Glutamatergic neuron (in vitro differentiated cells): Measurements from ENCODE around the gene SOX4. TPM values are rescaled to one million over a fixed set of nuclear protein-coding genes. Genes with fewer than 3 reads are reported as not detected.

Experiments used
- DNase-seq: peaks from one replicate; pipeline ENCODE4 v3.0.0; 2022
- H3K27ac Mint-ChIP-seq: one replicate; pipeline ENCODE4 v1.8.0; 2020; ENCODE audit warnings: mild to moderate bottlenecking, mixed read lengths, inconsistent platforms; ENCODE audit not compliant: unreplicated experiment
- H3K27me3 Mint-ChIP-seq: one replicate; pipeline ENCODE4 v1.8.0; 2020; ENCODE audit warnings: mild to moderate bottlenecking, moderate library complexity, mixed read lengths, inconsistent platforms; ENCODE audit not compliant: unreplicated experiment
- H3K36me3 Mint-ChIP-seq: one replicate; pipeline ENCODE4 v1.8.0; 2020; ENCODE audit warnings: mild to moderate bottlenecking, mixed read lengths, inconsistent platforms; ENCODE audit not compliant: unreplicated experiment
- H3K4me1 Mint-ChIP-seq: one replicate; pipeline ENCODE4 v1.8.0; 2020; ENCODE audit warnings: mild to moderate bottlenecking, low read depth, mixed read lengths, inconsistent platforms; ENCODE audit not compliant: unreplicated experiment
- H3K4me3 Mint-ChIP-seq: one replicate; pipeline ENCODE4 v1.8.0; 2020; ENCODE audit warnings: mild to moderate bottlenecking, mixed read lengths, inconsistent platforms; ENCODE audit not compliant: unreplicated experiment
- H3K9me3 Mint-ChIP-seq: one replicate; pipeline ENCODE4 v1.8.0; 2020; ENCODE audit warnings: mild to moderate bottlenecking, moderate library complexity, mixed read lengths, inconsistent platforms; ENCODE audit not compliant: unreplicated experiment
- total RNA-seq: library from RNA; stranded (reverse); fragmentation: NEBNext Ultra II Directional; extraction: Animal tissue kit (Norgen Biotek cat#: 25700); gene quantifications from one replicate; pipeline ENCODE4 v1.2.1, GENCODE V29; 2021; ENCODE audit not compliant: unreplicated experiment
- TF ChIP-seq, protein P1 (sequence below): fragments of 200-600 bp; sonication (generic); IDR thresholded peaks from one replicate; pipeline ENCODE4 v1.5.0; 2021; ENCODE audit not compliant: partially characterized antibody, unreplicated experiment

SOX4 gene
- total RNA-seq, 1 donor from 2014 or later = 269 TPM

DNA sequence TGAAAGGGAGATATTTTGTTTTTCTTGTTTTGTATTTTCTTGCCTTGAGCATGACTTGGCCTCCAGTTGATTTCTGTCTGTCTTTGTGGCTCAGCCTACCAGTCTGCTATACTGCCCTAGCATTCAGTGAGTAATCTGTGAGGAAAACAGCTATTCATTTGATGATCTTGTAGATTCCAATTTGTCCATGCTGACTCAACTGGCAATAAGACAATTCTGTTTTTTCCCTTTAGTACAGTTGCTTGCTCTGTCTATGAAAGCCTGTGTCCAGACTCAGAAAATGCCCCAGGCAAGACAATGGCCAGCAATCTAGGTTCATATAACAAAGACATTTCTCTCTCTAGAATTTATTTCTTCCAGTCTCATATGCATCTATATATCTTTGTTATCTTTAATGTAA, 10.9 kb upstream of the SOX4 start:
- H3K27me3 Mint-ChIP-seq = peaks cover 12% of the 10 kb centered on the region
- peaks cover 13% of the 10 kb centered on the region for H3K36me3 Mint-ChIP-seq
- H3K4me3 Mint-ChIP-seq = no peak overlapping the region
- DNase-seq = no peak
- TF ChIP-seq, protein P1, sequence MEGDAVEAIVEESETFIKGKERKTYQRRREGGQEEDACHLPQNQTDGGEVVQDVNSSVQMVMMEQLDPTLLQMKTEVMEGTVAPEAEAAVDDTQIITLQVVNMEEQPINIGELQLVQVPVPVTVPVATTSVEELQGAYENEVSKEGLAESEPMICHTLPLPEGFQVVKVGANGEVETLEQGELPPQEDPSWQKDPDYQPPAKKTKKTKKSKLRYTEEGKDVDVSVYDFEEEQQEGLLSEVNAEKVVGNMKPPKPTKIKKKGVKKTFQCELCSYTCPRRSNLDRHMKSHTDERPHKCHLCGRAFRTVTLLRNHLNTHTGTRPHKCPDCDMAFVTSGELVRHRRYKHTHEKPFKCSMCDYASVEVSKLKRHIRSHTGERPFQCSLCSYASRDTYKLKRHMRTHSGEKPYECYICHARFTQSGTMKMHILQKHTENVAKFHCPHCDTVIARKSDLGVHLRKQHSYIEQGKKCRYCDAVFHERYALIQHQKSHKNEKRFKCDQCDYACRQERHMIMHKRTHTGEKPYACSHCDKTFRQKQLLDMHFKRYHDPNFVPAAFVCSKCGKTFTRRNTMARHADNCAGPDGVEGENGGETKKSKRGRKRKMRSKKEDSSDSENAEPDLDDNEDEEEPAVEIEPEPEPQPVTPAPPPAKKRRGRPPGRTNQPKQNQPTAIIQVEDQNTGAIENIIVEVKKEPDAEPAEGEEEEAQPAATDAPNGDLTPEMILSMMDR = no peak
- peaks cover 14% of the 10 kb centered on the region for H3K4me1 Mint-ChIP-seq
- no peak overlapping the region for H3K27ac Mint-ChIP-seq
- H3K9me3 Mint-ChIP-seq = peaks cover 19% of the 10 kb centered on the region

DNA sequence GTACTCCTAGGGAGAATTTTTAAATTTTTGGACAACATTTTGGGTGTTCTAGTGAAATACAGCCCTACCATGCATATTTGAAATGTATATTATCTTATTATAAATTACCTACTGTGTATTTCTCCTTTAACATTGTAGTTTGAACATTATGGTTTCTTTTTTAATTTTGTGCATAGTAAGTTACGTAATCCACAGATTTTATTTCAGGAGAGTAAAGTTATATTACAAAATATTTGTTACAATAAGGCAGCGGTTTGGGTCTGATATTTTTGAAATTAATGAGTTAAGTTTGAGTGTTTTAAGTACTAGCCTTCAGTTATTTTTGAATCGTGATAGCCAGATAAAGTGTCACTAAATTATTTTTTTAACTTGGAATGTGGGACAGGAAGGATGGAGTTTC, 7.3 kb upstream of the SOX4 start:
- H3K4me1 Mint-ChIP-seq = peaks cover 18% of the 10 kb centered on the region
- H3K36me3 Mint-ChIP-seq = peaks cover 13% of the 10 kb centered on the region
- TF ChIP-seq, protein P1 = no peak
- DNase-seq = no peak
- peaks cover 24% of the 10 kb centered on the region for H3K9me3 Mint-ChIP-seq
- peaks cover 26% of the 10 kb centered on the region for H3K27me3 Mint-ChIP-seq
- peak overlapping the region; percentile 99 for H3K4me3 Mint-ChIP-seq
- H3K27ac Mint-ChIP-seq = peak overlapping the region; percentile 100

DNA sequence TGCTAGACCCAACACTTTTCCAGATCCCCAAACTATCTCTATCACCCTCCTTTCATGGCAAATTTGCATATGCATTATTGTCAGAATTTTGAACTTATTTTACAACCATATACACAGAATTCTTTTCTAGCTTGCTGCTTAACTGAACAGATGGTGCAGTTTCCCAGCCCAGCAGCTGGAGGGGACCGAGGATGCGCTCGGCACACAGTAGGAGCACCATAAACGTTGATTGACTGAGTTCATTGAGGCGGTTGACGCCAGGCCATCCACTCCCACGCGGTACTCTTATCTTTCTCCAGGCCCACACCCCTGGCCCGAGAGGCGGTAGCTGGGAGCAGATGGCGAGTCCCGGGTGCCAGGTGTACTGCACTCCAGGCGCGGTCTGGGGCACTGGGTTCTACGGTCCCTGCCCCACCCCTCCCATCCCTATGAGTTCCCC, 6.8 kb upstream of the SOX4 start:
- H3K9me3 Mint-ChIP-seq = peaks cover 23% of the 10 kb centered on the region
- peak overlapping the region; percentile 100 for H3K27ac Mint-ChIP-seq
- DNase-seq = no peak
- H3K36me3 Mint-ChIP-seq = peaks cover 13% of the 10 kb centered on the region
- peak overlapping the region; percentile 99 for H3K4me3 Mint-ChIP-seq
- TF ChIP-seq, protein P1 = no peak
- H3K4me1 Mint-ChIP-seq = peaks cover 18% of the 10 kb centered on the region
- peaks cover 26% of the 10 kb centered on the region for H3K27me3 Mint-ChIP-seq

DNA sequence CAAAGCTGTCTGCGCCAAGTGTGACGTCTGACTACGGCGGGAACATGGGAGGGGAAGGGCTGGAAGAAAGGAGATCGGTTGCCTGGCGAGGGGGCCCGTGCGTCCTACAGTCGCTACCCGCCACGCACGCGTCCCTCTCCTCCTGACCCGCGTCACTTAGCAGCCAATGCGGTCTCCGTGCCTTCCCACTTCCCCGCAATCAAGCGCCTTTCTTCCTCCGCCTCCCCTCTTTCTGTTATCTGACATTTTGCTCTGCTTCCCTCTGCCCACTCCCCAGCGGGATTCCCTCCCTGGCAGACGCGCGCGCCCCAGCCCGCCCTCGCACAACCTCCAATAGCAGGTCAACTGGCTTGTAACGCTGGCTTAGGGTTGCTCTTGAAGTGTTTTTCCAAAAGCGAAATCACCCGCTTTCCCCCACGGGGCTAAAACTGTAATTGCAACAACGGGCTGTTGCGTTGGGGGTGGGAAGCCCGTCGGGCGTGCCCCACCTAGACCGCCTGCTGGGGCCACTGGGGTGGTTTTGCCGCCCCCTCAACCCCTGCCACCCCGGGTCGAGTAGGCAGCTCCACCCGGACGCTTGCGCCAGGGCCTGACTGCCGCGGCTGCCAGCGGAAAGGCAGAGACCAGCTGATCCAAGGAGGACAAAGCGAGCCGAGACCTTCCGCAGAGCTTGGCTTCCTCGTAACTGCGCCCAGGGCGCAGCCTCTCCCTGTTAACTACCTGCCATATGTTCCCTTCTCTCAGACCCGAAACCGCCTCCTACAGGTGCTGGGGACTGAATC, 6.2 kb upstream of the SOX4 start:
- peaks cover 28% of the 10 kb centered on the region for H3K27me3 Mint-ChIP-seq
- peak overlapping the region; percentile 100 for H3K27ac Mint-ChIP-seq
- H3K4me1 Mint-ChIP-seq = peaks cover 18% of the 10 kb centered on the region
- peaks cover 8% of the 10 kb centered on the region for H3K36me3 Mint-ChIP-seq
- peaks cover 23% of the 10 kb centered on the region for H3K9me3 Mint-ChIP-seq
- DNase-seq = peak; percentile 79
- H3K4me3 Mint-ChIP-seq = peak overlapping the region; percentile 99
- TF ChIP-seq, protein P1 = peak; percentile 41

DNA sequence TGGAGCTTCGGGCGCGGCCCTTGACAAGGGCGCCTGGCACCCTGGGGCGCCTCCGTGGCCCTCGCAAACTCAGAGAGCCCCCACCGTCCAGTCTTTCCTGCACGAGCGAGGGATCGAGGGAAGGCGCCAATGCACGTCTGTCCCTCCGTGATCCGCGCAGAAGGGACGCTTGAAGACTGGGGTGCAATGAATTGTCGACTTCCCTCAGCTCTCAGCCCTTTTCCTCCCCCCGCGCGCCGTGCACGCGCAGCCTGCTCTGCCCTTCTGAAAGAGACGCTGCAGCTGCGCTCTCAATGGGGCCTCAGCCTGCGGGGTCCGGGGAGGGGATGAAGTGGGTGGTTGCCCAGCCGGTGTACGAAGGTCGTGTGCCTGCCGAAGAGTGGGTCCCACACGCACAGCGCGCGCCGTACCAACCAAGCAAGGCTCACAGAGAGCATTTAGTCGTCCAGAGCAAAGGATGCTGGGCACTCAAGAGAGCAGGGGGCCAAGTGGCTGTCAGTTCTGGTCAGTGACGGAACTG, 5.5 kb upstream of the SOX4 start:
- TF ChIP-seq, protein P1 = no peak
- DNase-seq = peak; percentile 84
- Mint-ChIP-seq H3K27me3 (peaks cover 28% of the 10 kb centered on the region), H3K27ac (peak overlapping the region; percentile 100), H3K36me3 (peaks cover 5% of the 10 kb centered on the region), H3K4me1 (peaks cover 18% of the 10 kb centered on the region), H3K4me3 (peak overlapping the region; percentile 99), H3K9me3 (peaks cover 23% of the 10 kb centered on the region)
